ENCODE data around the gene PERCC1.

Gene PERCC1

DNA sequence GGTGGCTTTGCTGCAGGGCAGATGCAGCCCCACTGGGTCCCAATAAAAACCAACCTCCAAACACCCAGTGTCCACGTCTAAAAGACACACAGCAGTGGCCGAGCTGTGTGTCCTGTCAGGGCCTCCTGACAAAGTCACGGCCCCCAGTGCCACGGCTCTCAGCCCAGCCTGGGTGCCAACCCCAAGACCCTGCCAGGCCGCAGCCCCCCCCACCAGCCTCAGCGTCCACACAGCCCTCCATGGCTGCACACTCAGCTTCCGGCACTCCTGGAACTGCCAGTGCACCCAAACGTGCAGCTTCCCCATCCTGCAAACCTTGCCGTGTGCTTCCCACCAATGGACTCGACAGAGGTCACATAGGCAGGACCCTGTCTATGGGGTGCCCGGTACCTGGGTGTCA is 17.1 kb downstream of the PERCC1 start:
- no peak for DNase-seq (ENCODE audit: extremely low read depth, low read depth)
- no peak for TF ChIP-seq CTCF (IDR thresholded peaks at IDR 0.05; ENCODE audit: low read depth, low read length)

DNA sequence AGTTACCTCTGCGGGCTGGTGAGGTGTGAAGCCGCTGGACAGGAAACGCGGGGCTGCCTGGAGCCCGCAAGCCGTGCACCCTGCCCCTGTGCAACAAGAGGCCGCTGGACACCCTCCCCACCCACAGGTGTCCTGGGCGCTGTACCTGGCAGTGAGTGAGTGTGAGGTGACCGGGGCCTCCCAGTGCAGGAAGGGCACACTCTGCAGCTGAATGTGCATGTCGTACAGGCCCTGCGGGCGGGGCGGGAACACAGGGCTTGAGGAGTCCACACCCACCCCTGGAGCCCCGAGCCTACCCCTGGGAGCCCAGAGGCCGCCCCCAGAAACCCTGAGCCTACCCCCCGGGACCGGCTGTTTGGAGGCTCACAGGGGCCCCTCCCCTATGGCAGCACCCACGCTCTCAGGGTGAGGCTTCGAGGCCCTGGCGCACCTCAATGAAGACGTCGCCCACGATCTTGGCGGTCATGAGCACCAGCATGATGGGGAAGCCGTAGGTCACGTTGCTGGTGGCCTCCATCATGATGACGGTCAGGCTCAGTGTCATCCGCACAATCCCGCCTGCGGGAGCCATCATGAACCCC is 17.7 kb downstream of the PERCC1 start:
- TF ChIP-seq CTCF (IDR thresholded peaks at IDR 0.05; ENCODE audit: low read depth, low read length) = no peak

DNA sequence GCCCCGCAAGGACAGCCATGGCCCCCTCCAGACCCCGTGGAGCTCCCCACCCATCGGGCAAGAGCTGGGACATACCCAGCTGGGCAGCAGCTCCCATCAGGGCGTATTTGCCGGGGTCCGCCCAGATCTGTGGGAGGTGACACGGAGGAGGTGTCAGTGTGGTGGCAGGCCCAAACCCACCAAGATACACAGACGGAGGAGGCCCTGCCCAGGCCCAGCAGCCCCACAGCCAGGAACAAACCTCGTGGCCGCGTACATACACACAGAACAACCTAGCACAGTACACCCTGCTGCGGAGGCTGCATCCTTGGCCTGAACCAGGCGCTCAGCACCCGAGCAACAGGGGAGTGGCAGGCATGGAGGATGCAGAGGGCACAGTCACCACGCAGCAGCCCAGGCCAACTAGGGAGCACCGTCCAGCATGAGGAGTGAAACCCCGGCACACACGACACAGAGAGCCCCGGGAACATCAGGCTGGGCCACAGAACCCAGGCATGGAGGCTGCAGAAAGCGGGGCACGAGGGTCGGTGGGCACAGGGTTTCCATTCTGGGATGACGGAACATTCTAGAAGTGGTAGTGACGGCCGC is 18.4 kb downstream of the PERCC1 start:
- no peak for DNase-seq (ENCODE audit: extremely low read depth, low read depth)
- no peak for TF ChIP-seq CTCF (IDR thresholded peaks at IDR 0.05; ENCODE audit: low read depth, low read length)

More for the DNA sequence above, 17.7 kb downstream of the PERCC1 start:
- no peak for DNase-seq (ENCODE audit: extremely low read depth, low read depth)

GRCh38 chr16:1450218-1450617 is 19.3 kb downstream of the PERCC1 start:
- no peak for DNase-seq (ENCODE audit: extremely low read depth, low read depth)
- no peak for TF ChIP-seq CTCF (IDR thresholded peaks at IDR 0.05; ENCODE audit: low read depth, low read length)

DNA sequence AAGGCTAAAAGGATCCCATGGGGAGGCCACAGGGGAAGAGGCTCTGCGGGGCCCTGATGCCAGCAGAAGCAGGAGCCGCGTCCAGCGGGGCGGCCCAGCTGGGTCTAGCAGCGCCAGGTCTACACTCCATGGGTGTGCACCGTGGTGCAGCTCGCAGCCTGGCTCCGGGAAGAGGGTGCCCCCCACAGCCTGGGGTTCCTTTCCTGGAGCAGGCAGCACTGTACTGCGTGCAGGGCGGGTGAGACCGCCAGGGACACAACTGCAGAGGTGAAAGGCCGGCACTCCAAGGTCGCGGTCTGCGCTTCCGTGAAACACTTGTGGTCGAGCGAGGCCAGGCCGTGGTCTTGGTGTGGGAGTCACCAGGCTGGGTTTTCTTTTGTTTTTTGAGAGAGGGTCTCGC is 20.0 kb downstream of the PERCC1 start:
- TF ChIP-seq CTCF (IDR thresholded peaks at IDR 0.05; ENCODE audit: low read depth, low read length) = no peak
- DNase-seq (ENCODE audit: extremely low read depth, low read depth) = no peak

- no peak for DNase-seq (ENCODE audit: extremely low read depth, low read depth)
- no peak for TF ChIP-seq CTCF (IDR thresholded peaks at IDR 0.05; ENCODE audit: low read depth, low read length)
These were observed 21.0 kb downstream of the PERCC1 start for GRCh38 chr16:1451702-1452392.

- DNase-seq (ENCODE audit: extremely low read depth, low read depth) = no peak
- TF ChIP-seq CTCF (IDR thresholded peaks at IDR 0.05; ENCODE audit: low read depth, low read length) = no peak
These were observed 21.7 kb downstream of the PERCC1 start for GRCh38 chr16:1452530-1452929.
